ENCODE results near the gene UGT2B17.
"Not testable (repeated sequence)": the region's sequence is repeated elsewhere in the genome, so short reads cannot be mapped to it uniquely, and the experiment has no call there.

The UGT2B17 gene

GRCh38 chr4:68576272-68577125 lies at the start of gene UGT2B17:
Gene UGT2B17, minus strand, starts transcription at chr4:68576322. Its CDS starts 7,838 bp downstream, at chr4:68568484.
- FAIRE-seq, result no peak

GRCh38 chr4:68622731-68623130 lies 46.6 kb upstream of the UGT2B17 start:
- FAIRE-seq, result not testable (repeated sequence)

GRCh38 chr4:68617003-68617698 lies 41.0 kb upstream of the UGT2B17 start:
- FAIRE-seq, result no peak

- no peak for FAIRE-seq
These were observed 39.7 kb upstream of the UGT2B17 start for GRCh38 chr4:68615699-68616422.

DNA sequence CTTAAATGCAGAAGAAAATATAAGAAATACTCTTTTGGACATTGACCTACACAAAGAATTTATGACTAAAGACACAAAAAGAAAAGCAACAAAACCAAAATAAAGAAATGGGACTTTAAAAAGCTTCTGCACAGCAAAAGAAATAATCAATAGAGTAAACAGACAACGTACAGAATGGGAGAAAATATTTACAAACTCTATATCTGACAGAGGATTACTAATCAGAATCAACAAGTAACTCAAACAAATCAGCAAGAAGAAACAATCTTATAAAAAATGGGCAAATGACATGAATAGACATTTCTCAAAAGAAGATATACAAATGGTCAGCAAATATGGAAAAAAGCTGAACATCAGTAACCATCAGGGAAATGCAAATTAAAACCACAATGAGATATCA lies 37.6 kb upstream of the UGT2B17 start:
- no peak for FAIRE-seq

GRCh38 chr4:68606240-68606639 lies 30.1 kb upstream of the UGT2B17 start:
- FAIRE-seq, result no peak

DNA sequence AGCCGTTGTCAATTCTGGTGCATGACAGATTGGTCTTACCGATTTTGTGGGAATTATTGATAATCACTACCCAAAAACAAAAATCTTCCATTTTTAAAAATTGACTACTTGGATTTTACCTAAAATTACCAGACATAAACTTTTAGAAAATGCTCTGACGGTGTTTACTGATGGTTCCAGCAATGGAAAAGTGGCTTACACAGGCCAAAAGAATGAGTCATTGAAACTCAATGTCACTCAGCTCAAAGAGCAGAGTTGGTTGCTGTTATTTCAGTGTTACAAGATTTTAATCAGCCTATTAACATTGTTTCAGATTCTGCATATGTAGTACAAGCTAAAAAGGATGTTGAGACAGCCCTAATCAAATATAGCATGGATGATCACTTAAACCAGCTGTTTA lies 23.0 kb upstream of the UGT2B17 start:
- FAIRE-seq, result no peak

GRCh38 chr4:68597482-68597881 lies 21.4 kb upstream of the UGT2B17 start:
- no peak for FAIRE-seq

DNA sequence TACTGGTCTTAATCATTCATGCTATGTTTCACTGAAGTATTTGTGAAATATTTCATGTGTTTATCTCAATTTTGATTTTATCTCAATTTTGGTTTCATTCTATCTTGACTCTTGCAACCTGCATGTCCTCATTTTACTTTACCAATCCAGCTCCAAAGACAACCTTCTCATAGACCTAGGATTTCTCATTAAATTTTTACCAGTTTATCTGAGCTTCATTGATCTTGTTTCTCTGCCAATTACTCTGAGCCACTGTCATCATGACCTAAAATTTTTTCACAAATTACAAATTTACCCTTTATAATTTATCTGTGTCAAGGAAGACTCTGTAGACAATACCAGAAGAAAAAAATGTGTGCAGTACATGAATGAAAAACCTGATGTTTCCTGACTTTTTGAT lies 18.6 kb upstream of the UGT2B17 start:
- FAIRE-seq, result no peak

- FAIRE-seq, result no peak
These were observed 17.0 kb upstream of the UGT2B17 start for GRCh38 chr4:68593112-68593511.

DNA sequence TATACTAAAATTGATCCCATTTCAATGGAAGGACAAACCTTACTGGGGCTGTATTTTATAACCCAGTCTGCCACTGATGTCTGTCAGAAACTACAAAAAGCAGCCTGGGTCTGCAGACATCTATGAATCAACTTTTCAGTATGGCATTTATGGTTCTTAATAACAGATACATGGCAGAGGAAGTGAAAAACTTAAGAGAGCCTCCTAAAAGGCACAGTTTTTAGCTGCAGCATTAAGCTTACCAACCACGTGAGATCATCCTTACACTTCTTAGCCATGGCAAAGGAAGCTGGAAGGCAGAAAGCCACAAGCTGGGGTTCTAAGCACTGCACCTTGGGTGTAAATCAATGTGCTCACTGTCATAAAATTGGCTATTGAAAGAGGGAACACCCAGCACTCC lies 16.6 kb upstream of the UGT2B17 start:
- no peak for FAIRE-seq

DNA sequence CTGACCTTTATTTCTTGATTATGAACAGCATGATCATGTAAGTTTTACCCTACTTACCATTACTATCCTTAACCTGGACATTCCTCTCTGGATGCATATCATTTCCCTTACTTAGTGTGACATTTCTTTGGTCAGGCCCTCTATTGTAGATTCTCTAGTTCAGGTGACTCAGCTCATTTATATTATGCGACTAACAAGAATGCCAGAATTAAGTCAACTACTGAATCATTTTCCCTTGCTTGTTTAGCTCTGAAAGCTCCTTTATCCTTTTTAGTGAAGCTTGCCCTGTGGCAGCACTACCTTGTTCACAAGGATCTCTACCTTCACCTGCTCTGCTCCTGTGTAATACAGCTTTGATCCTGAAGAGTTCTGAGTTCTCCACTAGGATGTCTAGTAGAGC lies 15.1 kb upstream of the UGT2B17 start:
- FAIRE-seq, result no peak

- FAIRE-seq, result no peak
These were observed 13.7 kb upstream of the UGT2B17 start for GRCh38 chr4:68589790-68590189.

DNA sequence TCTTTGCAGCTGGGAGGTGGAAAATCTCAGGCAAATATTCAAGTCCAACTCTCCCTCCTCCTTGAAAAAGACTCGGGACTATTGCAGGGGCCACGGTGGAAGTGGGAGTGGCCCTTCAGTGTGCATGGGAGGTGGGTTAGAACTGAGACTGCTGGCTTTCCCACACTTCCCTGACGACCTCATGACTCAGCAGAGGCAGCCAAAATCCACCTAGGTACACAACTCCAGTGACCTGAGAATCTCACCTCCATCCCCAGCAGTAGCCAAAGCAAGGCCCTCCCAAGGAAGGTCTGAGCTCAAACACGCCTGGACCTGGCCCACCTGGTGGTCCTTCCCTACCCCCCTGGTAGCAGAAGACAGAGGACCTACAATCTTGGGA lies 6.2 kb upstream of the UGT2B17 start:
- no peak for FAIRE-seq

GRCh38 chr4:68581383-68582338 lies 5.5 kb upstream of the UGT2B17 start:
- no peak for FAIRE-seq

DNA sequence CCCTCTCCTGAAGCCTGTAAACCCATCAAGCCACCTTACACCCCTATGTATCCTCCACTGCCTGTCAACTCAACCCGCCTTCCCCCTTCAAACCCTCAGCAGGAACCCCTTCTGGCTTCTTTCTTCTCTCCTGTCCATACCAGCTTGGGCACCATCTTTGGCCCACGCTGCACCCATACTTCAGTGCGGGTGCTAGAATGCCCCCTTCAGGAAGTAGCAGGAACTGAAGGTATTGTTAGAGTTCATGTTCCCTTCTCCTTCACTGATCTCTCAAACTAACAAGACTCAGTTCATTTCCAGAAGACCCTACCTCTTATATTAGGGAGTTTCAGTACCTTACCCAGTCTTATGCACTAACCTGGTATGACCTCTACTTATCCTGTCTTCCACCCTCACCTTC lies 1.5 kb upstream of the UGT2B17 start:
- no peak for FAIRE-seq

DNA sequence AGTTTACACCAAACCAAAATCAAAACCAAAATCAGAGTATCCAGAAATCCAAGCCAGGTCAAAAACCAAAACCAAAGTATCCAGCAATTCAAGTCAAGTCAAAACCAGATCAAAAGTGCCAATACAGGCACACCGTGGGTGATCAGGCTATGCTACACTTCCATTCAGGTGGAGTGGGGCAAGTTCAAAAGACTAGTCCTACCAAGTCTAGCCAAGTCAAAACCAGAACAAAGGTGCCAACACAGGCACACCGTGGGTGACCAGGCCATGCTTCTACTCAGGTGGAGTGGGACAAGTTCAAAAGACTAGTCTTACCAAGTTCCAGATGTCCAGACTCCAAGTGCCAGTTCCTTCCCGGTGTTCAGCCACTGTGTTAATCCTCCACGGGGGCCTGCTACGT lies 486 bp downstream of the UGT2B17 start:
- not testable (repeated sequence) for FAIRE-seq

GRCh38 chr4:68575081-68575480 lies 1.0 kb downstream of the UGT2B17 start:
- no peak for FAIRE-seq

GRCh38 chr4:68572653-68573170 lies 3.4 kb downstream of the UGT2B17 start:
- no peak for FAIRE-seq

- FAIRE-seq, result no peak
These were observed 6.0 kb downstream of the UGT2B17 start for GRCh38 chr4:68570122-68570507.

GRCh38 chr4:68569466-68570121 lies 6.5 kb downstream of the UGT2B17 start:
- FAIRE-seq, result no peak

DNA sequence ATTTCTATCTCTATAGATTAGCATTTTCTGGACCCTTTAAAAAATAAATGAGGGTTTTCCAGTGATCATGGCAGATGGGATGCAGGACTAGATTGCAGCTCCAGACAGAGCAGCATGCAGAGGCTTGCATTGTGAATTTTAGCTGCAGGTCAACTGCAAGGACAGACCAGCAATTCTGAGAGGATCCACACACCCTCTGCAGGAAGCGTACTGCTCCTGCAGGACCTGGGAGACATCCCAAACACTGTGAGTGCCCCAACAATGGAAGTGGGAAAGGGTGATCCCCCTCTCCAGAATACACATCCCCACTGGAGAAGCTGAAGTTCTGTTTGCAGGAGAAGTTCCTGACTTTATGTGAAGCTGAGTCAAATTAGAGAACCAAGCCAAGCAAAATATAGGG lies 7.1 kb downstream of the UGT2B17 start:
- FAIRE-seq, result not testable (repeated sequence)
